Common myeloid progenitor, CD34-positive (primary cell): ENCODE data around the gene TMEM101.
"Not testable (repeated sequence)": the region's sequence is repeated elsewhere in the genome, so short reads cannot be mapped to it uniquely, and the experiment has no call there.

Source experiments
- CTCF ChIA-PET: fragments of 350-600 bp; sonication (Branson Sonifier 250); formaldehyde crosslinking; loops from one replicate; lab custom pipeline; 2021; ENCODE audit warnings: antibody characterized with exemption; lab: Charles Lee
- POLR2A ChIA-PET: fragments of 350-600 bp; sonication (Branson Sonifier 250); formaldehyde crosslinking; loops from one replicate; lab custom pipeline; 2021; ENCODE audit warnings: antibody characterized with exemption; lab: Charles Lee
- DNase-seq, 3 donors: peaks; one replicate each; pipeline versions ENCODE4 v3.0.0 to v3.0.0-alpha.2; 2013
- H3K27ac ChIP-seq, 2 experiments: 1 replicate in 1 of 2; 2 replicates in 1 of 2; pipeline ENCODE4 v1.7.0; 2013; ENCODE audit warnings: inconsistent platforms in 2 of 2, low read length in 2 of 2, mild to moderate bottlenecking in 2 of 2, low read depth in 1 of 2, moderate library complexity in 1 of 2; ENCODE audit not compliant: severe bottlenecking in 2 of 2, insufficient read depth in 1 of 2, poor library complexity in 1 of 2
- H3K27me3 ChIP-seq, 5 experiments: replicated peaks in 2 of 5; 1 replicate in 3 of 5; 2 replicates in 2 of 5; pipeline versions ENCODE4 v1.6.1 to v1.7.0; 2013; ENCODE audit warnings: low read length in 4 of 5, mild to moderate bottlenecking in 2 of 5, moderate library complexity in 2 of 5, inconsistent platforms in 1 of 5; ENCODE audit not compliant: insufficient read depth in 5 of 5, control insufficient read depth in 4 of 5
- H3K36me3 ChIP-seq, 4 experiments: 1 replicate in 2 of 4; 2 replicates in 2 of 4; pipeline versions ENCODE4 v1.6.1 to v1.7.0; 2013; ENCODE audit warnings: low read length in 3 of 4, control low read depth in 1 of 4, mild to moderate bottlenecking in 1 of 4; ENCODE audit not compliant: control insufficient read depth in 4 of 4, insufficient read depth in 4 of 4
- H3K4me1 ChIP-seq, 4 experiments: 1 replicate in 3 of 4; 2 replicates in 1 of 4; pipeline versions ENCODE4 v1.6.1 to v1.7.1; 2013; ENCODE audit warnings: low read length in 3 of 4, mild to moderate bottlenecking in 3 of 4, control low read depth in 1 of 4, inconsistent platforms in 1 of 4, moderate library complexity in 1 of 4; ENCODE audit not compliant: control insufficient read depth in 4 of 4, insufficient read depth in 4 of 4; ENCODE audit errors: control extremely low read depth in 1 of 4
- H3K4me3 ChIP-seq, 7 experiments: 1 replicate in 4 of 7; 2 replicates in 3 of 7; pipeline versions ENCODE4 v1.5.1 to v1.7.0; 2013; ENCODE audit warnings: mild to moderate bottlenecking in 7 of 7, low read length in 6 of 7, moderate library complexity in 6 of 7, inconsistent platforms in 2 of 7, low read depth in 2 of 7, control low read depth in 1 of 7; ENCODE audit not compliant: insufficient read depth in 4 of 7, control insufficient read depth in 1 of 7; ENCODE audit errors: extremely low read depth in 1 of 7
- H3K9me3 ChIP-seq, 5 experiments: 1 replicate in 4 of 5; 2 replicates in 1 of 5; pipeline versions ENCODE4 v1.6.1 to v1.7.1; 2013; ENCODE audit warnings: low read length in 4 of 5, mild to moderate bottlenecking in 2 of 5, inconsistent platforms in 1 of 5, low read depth in 1 of 5, moderate library complexity in 1 of 5; ENCODE audit not compliant: control insufficient read depth in 4 of 5, insufficient read depth in 2 of 5; ENCODE audit errors: control extremely low read depth in 1 of 5
- WGBS: methylation state at CpG from one replicate; pipeline ENCODE4 v1.1.5; 2013; ENCODE audit not compliant: insufficient coverage; 5-methylcytosine and 5-hydroxymethylcytosine counted together

TMEM101 gene

GRCh38 chr17:43976963-43977837 lies 37.6 kb downstream of the TMEM101 start:
- ChIA-PET POLR2A (no interaction called here), CTCF (no interaction called here)
- H3K4me3 ChIP-seq = no peak overlapping the region
- H3K4me1 ChIP-seq = no peaks in the 10 kb centered on the region
- DNase-seq = no peak
- H3K9me3 ChIP-seq = no peaks in the 10 kb centered on the region
- H3K36me3 ChIP-seq = no peaks in the 10 kb centered on the region
- 88% methylated on average over 6 of the region's 9 CpGs for WGBS
- H3K27ac ChIP-seq = no peak overlapping the region
- peaks cover 2 to 14% (median 12%) of the 10 kb centered on the region in 5 experiments for H3K27me3 ChIP-seq

GRCh38 chr17:43975898-43976297 lies 38.9 kb downstream of the TMEM101 start:
- H3K27ac ChIP-seq = no peak overlapping the region
- H3K4me3 ChIP-seq = no peak overlapping the region
- H3K27me3 ChIP-seq = peaks cover 0 to 8% (median 7%) of the 10 kb centered on the region in 5 experiments
- 100% methylated on average over 2 of the region's 27 CpGs for WGBS
- ChIA-PET POLR2A (no interaction called here), CTCF (interaction anchor here (2.0 kb wide), 1 partner anchor 32 kb away, joined by 5 read pairs; no protein-coding TSS in a partner anchor)
- H3K36me3 ChIP-seq = no peaks in the 10 kb centered on the region
- no peak for DNase-seq
- no peaks in the 10 kb centered on the region for H3K4me1 ChIP-seq
- no peaks in the 10 kb centered on the region for H3K9me3 ChIP-seq

- POLR2A ChIA-PET = no interaction called here
- 87% methylated on average over 6 of the region's 14 CpGs for WGBS
- Histone ChIP-seq H3K9me3 (no peaks in the 10 kb centered on the region), H3K36me3 (no peaks in the 10 kb centered on the region), H3K27me3 (peaks cover 0 to 8% (median 7%) of the 10 kb centered on the region in 5 experiments), H3K4me3 (no peak overlapping the region), H3K4me1 (no peaks in the 10 kb centered on the region), H3K27ac (no peak overlapping the region)
- DNase-seq = no peak
- CTCF ChIA-PET = interaction anchor here (1.4 to 2.0 kb wide), 3 partner anchors 9 to 31 kb away, joined by 3 to 5 read pairs (median 5); no protein-coding TSS in a partner anchor
Observed at GRCh38 chr17:43974382-43975266, 40.1 kb downstream of the TMEM101 start.

GRCh38 chr17:43972444-43973212 lies 42.1 kb downstream of the TMEM101 start:
- H3K27ac ChIP-seq, DNase-seq, H3K4me3 ChIP-seq, H3K27me3 ChIP-seq, H3K36me3 ChIP-seq, H3K4me1 ChIP-seq, POLR2A ChIA-PET, H3K9me3 ChIP-seq: not testable (repeated sequence)
- 96% methylated on average over 20 of the region's 22 CpGs for WGBS
- CTCF ChIA-PET = interaction anchor here (1.2 to 1.6 kb wide), 2 partner anchors 10 to 11 kb away, joined by 3 to 4 read pairs; no protein-coding TSS in a partner anchor

- DNase-seq, POLR2A ChIA-PET, H3K27me3 ChIP-seq, H3K9me3 ChIP-seq, H3K36me3 ChIP-seq, H3K27ac ChIP-seq, H3K4me3 ChIP-seq, H3K4me1 ChIP-seq: not testable (repeated sequence)
- CTCF ChIA-PET = interaction anchor here (1.2 to 1.6 kb wide), 2 partner anchors 9 to 12 kb away, joined by 3 to 4 read pairs; no protein-coding TSS in a partner anchor
- no CpG with 5 or more reads among the region's 2 CpGs for WGBS
Observed at GRCh38 chr17:43971436-43971835, 43.3 kb downstream of the TMEM101 start.

GRCh38 chr17:43970366-43970765 lies 44.4 kb downstream of the TMEM101 start:
- no peaks in the 10 kb centered on the region for H3K36me3 ChIP-seq
- H3K27me3 ChIP-seq = peaks cover 0 to 6% (median 2%) of the 10 kb centered on the region in 5 experiments
- DNase-seq = no peak
- no peaks in the 10 kb centered on the region for H3K4me1 ChIP-seq
- CTCF ChIA-PET = interaction anchor here (0.6 to 1.2 kb wide), 2 partner anchors 27 to 185 kb away, joined by 3 read pairs; no protein-coding TSS in a partner anchor
- WGBS = 93% methylated on average over 2 of the region's 4 CpGs
- no peak overlapping the region for H3K4me3 ChIP-seq
- no peak overlapping the region for H3K27ac ChIP-seq
- no peaks in the 10 kb centered on the region for H3K9me3 ChIP-seq
- POLR2A ChIA-PET = no interaction called here
